Measurements from ENCODE around the gene EDEM2. TPM values are rescaled to one million over a fixed set of nuclear protein-coding genes. Genes with fewer than 3 reads are reported as not detected.
"Not testable (repeated sequence)": the region's sequence is repeated elsewhere in the genome, so short reads cannot be mapped to it uniquely, and the experiment has no call there.

EDEM2 gene
- total RNA-seq, 1 donor = 32.2 TPM

GRCh38 chr20:35084998-35085397 is 62.1 kb downstream of the EDEM2 start:
- Histone ChIP-seq H3K4me3 (ENCODE audit: insufficient read depth, low read length) (no peak overlapping the region), H3K79me2 (ENCODE audit: insufficient read depth, low read length) (peaks cover 95% of the 10 kb centered on the region), H3K4me2 (ENCODE audit: insufficient read depth, low read length) (no peak overlapping the region), H2AFZ (ENCODE audit: low read length) (no peak overlapping the region), H3K36me3 (ENCODE audit: insufficient read depth, low read length) (peaks cover 14% of the 10 kb centered on the region), H3K27me3 (ENCODE audit: insufficient read depth, low read length) (no peaks in the 10 kb centered on the region), H4K20me1 (ENCODE audit: insufficient read depth, low read length) (peaks cover 76% of the 10 kb centered on the region), H3K27ac (ENCODE audit: low read depth, low read length) (no peak overlapping the region), H3K4me1 (ENCODE audit: insufficient read depth, low read length) (peaks cover 17% of the 10 kb centered on the region), H3K9me3 (ENCODE audit: low read depth, low read length) (no peaks in the 10 kb centered on the region)
- TF ChIP-seq CTCF (IDR thresholded peaks at IDR 0.05; ENCODE audit: extremely low read depth, low read depth, low read length) = no peak
- no peak for DNase-seq (ENCODE audit: insufficient read length, low spot score, missing footprints)

DNA sequence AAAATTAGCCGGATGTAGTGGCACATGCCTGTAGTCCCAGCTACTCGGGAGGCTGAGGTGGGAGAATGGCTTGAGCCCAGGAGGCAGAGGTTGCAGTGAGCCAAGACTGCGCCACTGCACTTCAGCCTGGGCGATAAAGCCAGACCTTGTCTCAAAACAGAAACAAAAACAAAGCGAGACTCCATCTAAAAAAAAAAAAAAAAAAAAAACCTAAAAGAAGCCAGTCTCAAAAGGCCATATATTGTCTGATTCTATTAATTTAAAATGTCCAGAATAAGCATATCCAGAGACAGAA is 66.8 kb downstream of the EDEM2 start:
- not testable (repeated sequence) for H3K4me3 ChIP-seq (ENCODE audit: insufficient read depth, low read length); H3K27ac ChIP-seq (ENCODE audit: low read depth, low read length); H3K4me1 ChIP-seq (ENCODE audit: insufficient read depth, low read length); H3K27me3 ChIP-seq (ENCODE audit: insufficient read depth, low read length); H2AFZ ChIP-seq (ENCODE audit: low read length); DNase-seq (ENCODE audit: insufficient read length, low spot score, missing footprints); H3K9me3 ChIP-seq (ENCODE audit: low read depth, low read length)
- Histone ChIP-seq H3K4me2 (ENCODE audit: insufficient read depth, low read length) (peak overlapping the region; percentile 46), H4K20me1 (ENCODE audit: insufficient read depth, low read length) (peaks cover 56% of the 10 kb centered on the region), H3K36me3 (ENCODE audit: insufficient read depth, low read length) (peaks cover 17% of the 10 kb centered on the region), H3K79me2 (ENCODE audit: insufficient read depth, low read length) (peaks cover 82% of the 10 kb centered on the region)

DNA sequence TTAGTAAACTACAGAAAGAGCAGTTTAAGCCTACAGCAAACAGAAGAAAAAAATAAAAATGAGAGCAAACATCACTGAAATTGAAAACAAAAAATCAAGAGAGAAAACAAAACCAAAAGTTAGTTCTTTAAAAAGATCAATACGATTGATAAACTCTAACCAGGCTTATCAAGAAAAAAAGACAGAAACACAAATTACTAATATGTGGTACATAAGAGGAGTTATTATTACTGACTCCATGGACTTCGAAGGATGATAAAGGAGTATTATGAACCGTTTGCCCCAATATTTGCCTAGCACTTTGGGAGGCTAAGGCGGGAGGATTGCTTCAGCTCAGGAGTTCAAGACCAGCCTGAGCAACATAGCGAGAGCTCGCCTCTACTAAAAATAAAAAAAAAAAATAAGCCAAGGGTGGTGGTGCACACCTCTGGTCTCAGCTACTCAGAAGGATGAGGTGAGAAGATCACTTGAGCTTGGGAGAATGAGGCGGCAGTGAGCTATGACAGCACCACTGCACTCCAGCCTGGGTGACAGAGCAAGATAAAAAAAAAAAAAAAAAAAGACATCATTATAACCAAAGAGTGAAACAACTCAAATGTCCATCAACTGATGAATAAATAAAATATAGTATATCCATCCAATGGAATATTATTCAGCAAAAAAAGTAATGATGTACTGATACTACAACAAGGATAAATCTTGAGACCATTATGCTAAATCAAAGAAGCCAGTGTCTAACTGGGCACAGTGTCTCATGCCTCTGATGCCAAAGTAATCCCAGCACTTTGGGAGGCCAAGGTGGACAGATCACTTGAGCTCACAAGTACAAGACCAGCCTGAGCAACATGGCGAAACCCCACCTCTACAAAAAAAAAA is 67.4 kb downstream of the EDEM2 start:
- no peak overlapping the region for H3K4me3 ChIP-seq (ENCODE audit: insufficient read depth, low read length)
- DNase-seq (ENCODE audit: insufficient read length, low spot score, missing footprints) = no peak
- peaks cover 76% of the 10 kb centered on the region for H3K79me2 ChIP-seq (ENCODE audit: insufficient read depth, low read length)
- H3K36me3 ChIP-seq (ENCODE audit: insufficient read depth, low read length) = peaks cover 17% of the 10 kb centered on the region
- no peaks in the 10 kb centered on the region for H3K9me3 ChIP-seq (ENCODE audit: low read depth, low read length)
- H4K20me1 ChIP-seq (ENCODE audit: insufficient read depth, low read length) = peaks cover 50% of the 10 kb centered on the region
- H3K4me1 ChIP-seq (ENCODE audit: insufficient read depth, low read length) = peaks cover 7% of the 10 kb centered on the region
- no peaks in the 10 kb centered on the region for H3K27me3 ChIP-seq (ENCODE audit: insufficient read depth, low read length)
- no peak for TF ChIP-seq CTCF (IDR thresholded peaks at IDR 0.05; ENCODE audit: extremely low read depth, low read depth, low read length)
- H3K27ac ChIP-seq (ENCODE audit: low read depth, low read length) = no peak overlapping the region
- no peak overlapping the region for H2AFZ ChIP-seq (ENCODE audit: low read length)
- no peak overlapping the region for H3K4me2 ChIP-seq (ENCODE audit: insufficient read depth, low read length)

DNA sequence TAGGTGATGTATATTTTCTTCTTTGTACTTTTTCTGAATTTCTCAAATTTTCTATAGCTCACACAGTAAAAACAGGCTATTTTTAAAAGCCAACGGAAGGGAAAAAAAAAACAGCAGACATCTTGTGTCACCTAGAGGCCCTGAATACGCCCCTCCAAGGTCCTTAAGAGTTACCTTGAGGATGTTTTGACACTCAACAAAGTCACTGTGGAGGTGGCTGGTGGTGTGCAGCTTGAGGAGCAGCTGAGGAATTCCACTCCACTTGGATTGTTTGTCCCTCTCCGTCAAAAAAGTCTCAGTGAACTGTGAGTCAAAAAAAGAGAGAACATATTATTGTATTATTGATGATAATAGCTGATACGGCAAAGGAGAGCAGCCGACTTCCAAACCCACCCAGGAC is 69.3 kb downstream of the EDEM2 start:
- Histone ChIP-seq H4K20me1 (ENCODE audit: insufficient read depth, low read length) (peaks cover 42% of the 10 kb centered on the region), H3K4me1 (ENCODE audit: insufficient read depth, low read length) (peaks cover 7% of the 10 kb centered on the region), H3K36me3 (ENCODE audit: insufficient read depth, low read length) (peaks cover 17% of the 10 kb centered on the region), H3K79me2 (ENCODE audit: insufficient read depth, low read length) (peaks cover 68% of the 10 kb centered on the region), H3K4me2 (ENCODE audit: insufficient read depth, low read length) (no peak overlapping the region), H3K27ac (ENCODE audit: low read depth, low read length) (no peak overlapping the region), H3K9me3 (ENCODE audit: low read depth, low read length) (no peaks in the 10 kb centered on the region), H3K27me3 (ENCODE audit: insufficient read depth, low read length) (no peaks in the 10 kb centered on the region), H3K4me3 (ENCODE audit: insufficient read depth, low read length) (no peak overlapping the region), H2AFZ (ENCODE audit: low read length) (no peak overlapping the region)
- no peak for TF ChIP-seq CTCF (IDR thresholded peaks at IDR 0.05; ENCODE audit: extremely low read depth, low read depth, low read length)
- no peak for DNase-seq (ENCODE audit: insufficient read length, low spot score, missing footprints)
